OCI-LY1 (cell line): Measurements from ENCODE around the gene AP3B2.
"Not testable (repeated sequence)": the region's sequence is repeated elsewhere in the genome, so short reads cannot be mapped to it uniquely, and the experiment has no call there.

Source experiments
- EZH2 ChIP-seq: fragments of 200-600 bp; sonication (generic), shearing (Covaris generic); IDR thresholded peaks from 2 replicates; pipeline ENCODE4 v1.8.0; 2017; ENCODE audit warnings: borderline replicate concordance, mixed run types, mild to moderate bottlenecking, antibody characterized with exemption, low read length, moderate library complexity, mixed read lengths
- TF ChIP-seq, protein P1 (sequence below): fragments of 200-600 bp; sonication (generic), shearing (Covaris generic); IDR thresholded peaks from 2 replicates; pipeline ENCODE4 v1.5.1; 2017; ENCODE audit warnings: mild to moderate bottlenecking, antibody characterized with exemption, low read length, moderate library complexity, mixed read lengths

DNA sequence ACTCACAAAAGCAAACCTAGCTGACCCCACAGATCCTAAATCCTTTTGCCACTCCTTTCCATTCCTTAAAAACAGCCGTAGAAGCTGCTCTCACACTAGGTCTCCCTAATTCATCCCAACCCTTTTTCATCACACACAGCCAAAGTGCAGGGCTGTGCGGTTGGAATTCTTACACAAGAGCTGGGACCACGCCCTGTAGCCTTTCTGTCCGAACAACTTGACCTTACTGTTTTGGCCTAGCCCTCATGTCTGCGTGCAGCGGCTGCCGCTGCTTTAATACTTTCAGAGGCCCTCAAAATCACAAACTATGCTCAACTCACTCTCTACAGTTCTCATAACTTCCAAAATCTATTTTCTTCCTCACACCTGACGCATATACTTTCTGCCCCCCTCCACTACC is 3.8 kb downstream of the AP3B2 start:
- TF ChIP-seq, protein P1, sequence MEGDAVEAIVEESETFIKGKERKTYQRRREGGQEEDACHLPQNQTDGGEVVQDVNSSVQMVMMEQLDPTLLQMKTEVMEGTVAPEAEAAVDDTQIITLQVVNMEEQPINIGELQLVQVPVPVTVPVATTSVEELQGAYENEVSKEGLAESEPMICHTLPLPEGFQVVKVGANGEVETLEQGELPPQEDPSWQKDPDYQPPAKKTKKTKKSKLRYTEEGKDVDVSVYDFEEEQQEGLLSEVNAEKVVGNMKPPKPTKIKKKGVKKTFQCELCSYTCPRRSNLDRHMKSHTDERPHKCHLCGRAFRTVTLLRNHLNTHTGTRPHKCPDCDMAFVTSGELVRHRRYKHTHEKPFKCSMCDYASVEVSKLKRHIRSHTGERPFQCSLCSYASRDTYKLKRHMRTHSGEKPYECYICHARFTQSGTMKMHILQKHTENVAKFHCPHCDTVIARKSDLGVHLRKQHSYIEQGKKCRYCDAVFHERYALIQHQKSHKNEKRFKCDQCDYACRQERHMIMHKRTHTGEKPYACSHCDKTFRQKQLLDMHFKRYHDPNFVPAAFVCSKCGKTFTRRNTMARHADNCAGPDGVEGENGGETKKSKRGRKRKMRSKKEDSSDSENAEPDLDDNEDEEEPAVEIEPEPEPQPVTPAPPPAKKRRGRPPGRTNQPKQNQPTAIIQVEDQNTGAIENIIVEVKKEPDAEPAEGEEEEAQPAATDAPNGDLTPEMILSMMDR, result not testable (repeated sequence)
- not testable (repeated sequence) for TF ChIP-seq EZH2
